ENCODE data around the gene ZNF629.
A peak's percentile ranks its signal among the peaks of the same experiment; 100 is the strongest.

The ZNF629 gene

DNA sequence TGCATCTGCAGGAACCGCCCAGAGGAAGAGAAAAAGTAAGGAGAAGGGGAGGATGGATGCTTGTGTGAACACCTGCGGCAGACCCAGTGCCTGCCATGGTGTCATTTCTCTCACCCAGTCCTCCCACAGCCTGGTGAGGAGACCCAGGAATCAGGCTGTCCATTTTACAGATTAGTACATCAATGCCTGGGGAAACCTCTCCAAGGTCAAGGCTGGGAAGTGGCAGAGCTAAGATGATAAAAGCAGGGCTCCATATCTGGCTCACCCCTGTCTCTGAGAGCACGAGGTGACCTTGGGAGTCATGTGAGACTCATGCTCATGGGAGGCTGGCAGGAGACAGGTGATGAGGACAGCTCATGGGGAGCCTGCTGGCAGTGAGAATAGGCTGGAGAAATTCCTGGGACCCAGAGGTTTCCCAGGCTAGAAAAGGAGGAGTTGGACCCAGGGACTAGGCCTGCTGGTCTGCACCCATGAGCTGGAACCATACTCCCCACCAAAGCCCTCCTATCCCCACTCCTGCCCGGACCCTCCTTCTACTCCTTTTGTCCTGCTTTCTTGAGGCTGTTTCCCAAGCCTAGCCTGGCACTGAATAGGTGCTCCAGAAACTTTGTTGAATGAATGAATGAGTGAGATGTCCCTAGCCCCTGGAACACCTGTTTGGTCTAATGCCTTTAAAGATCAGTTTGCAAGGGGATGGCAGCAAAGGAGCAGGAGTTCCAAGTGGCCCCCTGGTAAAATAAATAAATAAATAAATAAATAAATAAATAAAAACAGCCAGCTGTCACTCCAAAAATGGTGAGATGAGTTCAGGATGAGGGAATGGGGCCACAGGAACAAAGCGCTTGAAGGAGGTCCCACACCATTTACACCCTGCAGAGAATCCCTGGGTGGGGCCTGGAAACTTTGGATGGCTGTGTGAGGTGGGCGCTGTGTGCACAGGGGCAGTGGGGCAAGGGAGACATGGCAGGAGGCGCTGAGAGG lies 1.6 kb downstream of the ZNF629 start:
- no peak for DNase-seq

DNA sequence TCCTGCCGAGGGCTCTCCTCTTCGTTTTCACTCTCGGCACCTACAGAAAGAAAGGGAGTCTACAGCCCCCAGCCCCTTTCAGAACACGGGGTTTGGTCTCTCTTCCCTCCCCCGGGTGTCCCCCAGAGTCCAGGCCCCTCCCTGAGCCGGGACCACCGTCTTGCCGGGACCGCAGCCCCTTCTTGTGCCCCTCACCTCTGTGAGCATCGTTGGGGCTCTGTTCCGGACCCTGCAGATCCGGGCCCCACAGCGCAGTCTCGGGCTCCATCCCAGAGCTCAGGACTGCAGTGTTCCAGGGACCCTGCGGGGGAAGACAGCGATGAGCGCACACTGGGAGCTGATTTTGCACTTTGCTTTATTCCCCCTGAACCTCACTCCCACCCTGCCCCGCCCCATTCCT lies 2.8 kb downstream of the ZNF629 start:
- DNase-seq: no peak

DNA sequence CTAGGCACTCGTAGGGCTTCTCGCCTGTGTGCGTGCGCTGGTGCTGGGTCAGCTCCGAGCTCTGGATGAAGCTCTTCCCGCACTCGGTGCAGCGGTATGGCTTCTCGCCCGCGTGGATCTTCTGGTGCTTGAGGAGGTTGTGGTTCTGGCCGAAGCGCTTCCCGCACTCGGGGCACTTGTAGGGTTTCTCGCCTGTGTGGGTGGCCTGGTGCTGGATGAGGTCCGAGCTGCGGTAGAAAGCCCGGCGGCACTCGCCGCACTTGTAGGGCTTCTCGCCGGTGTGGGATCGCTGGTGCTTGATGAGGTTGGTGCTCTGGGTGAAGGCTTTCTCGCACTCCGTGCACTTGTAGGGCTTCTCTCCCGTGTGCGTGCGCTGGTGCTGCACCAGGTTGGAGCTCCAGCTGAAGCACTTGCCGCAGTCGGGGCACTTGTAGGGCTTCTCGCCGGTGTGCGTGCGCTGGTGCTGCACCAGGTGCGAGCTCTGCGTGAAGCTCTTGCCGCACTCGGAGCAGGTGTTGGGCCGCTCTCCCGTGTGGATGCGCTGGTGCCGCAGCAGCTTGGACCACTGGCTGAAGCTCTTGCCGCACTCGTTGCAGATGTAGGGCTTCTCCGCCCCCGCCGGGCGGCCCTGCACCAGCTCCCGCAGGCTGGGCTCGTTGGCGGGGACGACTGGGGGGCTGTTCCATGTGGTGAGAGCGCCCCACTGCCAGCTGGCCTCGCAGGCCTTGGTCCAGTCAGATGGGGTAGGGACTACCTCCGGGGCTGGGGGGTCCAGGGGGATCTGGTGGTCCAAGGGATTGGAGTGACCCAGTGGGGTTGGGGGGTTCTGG lies 3.5 kb downstream of the ZNF629 start:
- no peak for DNase-seq

DNA sequence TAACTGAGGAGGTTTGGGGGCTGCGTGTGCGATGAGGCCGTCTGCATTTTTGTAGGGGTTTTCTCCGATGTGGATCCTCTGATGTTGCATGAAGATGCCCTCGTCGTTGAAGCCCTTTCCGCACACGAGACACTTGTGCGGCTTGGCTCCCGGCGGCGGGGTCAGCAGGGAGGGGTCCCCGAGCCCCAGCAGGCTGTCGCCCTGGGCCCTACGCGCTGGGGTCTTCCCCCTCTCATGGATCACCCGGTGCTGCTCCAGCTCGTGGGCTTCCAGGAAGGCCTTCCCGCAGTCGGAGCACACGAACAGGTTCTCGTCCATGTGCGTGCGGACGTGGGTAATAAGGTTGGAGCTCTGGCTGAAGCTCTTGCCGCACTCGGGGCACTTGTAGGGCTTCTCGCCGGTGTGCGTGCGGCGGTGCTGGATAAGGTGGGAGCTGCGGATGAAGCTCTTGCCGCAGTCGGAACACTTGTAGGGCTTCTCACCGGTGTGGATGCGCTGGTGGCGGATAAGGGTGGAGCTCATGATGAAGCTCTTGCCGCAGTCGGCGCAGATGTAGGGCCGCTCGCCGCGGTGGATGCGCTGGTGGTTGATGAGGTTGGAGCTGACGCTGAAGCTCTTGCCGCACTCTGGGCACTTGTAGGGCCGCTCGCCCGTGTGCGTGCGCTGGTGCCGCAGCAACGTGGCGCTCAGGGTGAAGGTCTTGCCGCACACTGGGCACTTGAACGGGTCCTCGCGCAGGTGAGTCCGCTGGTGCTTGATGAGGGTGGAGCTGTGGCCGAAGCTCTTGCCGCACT lies 4.3 kb downstream of the ZNF629 start:
- no peak for DNase-seq

DNA sequence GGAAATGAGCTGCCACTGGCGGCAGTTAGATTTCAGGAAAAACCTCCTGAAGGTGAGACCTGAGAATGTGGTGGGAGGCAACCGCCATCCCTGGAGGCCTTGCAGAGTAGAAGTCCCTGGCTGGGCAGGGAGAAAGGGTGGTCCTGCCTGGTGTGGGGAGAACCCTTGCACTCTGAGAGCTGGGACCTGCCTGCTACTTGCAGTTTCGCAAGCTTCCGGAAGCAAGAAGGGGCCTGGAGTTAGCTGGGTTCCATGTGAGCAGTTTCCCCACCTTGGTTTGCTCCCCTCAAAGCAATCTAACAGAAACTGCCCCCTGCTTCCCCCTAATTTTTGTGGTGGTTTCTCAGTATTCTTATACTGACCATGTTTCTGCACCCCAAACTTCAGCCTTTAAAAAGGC lies 6.5 kb downstream of the ZNF629 start:
- DNase-seq: peak in 1 of 3 donors; percentile 11

DNA sequence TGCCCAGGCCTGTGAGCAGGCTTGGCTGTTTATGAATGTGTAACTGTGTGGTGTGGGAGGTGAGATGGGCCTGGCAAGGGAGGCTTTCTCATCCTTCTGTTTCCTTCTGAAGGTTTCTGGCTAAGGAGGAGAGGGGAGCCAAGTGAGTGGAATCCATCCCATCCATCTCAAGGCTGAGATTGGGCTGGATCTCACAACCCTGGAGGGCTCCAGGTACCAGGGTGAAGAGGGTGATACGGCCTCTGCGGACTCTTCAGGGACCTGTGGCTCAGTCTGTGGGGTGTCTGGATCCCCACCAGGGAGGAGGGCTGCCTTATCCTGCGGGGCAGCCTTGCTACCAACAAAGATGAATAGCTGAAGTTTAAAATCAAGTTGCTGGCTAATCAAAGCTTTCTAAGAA lies 7.0 kb downstream of the ZNF629 start:
- no peak for DNase-seq

DNA sequence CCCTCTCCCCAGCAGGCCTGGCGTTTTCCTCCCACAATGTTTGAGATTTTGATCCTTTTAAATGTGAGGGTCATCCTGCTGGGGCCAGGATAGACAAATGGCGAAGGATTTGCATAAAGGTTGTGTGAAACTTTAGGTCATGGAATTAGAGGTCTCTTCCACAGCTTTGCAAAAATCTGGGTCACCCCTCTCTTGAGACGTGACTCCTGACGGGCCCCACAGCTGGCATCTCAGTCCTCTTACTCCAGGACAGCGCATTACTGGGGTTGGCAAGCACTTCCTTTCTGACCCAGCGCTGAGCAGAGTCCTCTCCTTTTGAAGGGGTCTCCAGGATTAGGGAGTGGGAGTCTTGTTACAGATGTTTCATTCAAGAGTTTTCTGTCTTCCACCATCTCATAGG lies 7.4 kb downstream of the ZNF629 start:
- DNase-seq: no peak

DNA sequence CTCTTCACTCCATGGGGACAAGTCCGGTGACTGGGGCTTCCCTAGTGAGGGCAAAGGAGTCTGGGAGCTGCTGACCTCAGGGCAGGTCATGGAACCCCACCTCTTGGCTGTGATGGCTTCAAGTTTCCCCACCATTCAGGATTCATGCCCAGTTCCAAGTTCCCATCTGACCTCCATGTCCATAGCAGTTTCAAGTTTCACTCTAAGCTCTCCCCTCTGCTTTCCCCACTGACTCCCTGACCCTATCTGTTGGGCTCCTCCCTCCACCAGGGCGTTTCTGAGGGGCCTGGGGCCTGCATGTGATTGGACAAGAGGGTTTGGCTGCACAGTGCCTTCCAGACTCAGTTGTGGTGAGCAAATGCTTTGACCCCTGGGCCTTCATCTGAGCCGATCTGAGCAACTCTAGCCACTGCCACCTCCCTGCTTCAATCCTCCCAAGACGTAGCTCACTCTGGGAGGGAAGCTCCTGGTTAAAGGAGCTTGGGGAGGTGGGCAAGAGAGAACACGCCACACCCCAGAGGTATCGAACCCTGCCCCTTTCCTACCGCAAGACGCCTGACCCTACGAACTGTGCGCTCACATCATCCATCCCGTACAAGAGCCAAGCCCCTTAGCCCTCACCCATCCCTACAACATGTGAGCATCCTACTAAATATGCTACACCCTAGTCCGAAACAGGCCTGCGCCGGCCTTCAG lies 8.3 kb downstream of the ZNF629 start:
- DNase-seq: no peak

DNA sequence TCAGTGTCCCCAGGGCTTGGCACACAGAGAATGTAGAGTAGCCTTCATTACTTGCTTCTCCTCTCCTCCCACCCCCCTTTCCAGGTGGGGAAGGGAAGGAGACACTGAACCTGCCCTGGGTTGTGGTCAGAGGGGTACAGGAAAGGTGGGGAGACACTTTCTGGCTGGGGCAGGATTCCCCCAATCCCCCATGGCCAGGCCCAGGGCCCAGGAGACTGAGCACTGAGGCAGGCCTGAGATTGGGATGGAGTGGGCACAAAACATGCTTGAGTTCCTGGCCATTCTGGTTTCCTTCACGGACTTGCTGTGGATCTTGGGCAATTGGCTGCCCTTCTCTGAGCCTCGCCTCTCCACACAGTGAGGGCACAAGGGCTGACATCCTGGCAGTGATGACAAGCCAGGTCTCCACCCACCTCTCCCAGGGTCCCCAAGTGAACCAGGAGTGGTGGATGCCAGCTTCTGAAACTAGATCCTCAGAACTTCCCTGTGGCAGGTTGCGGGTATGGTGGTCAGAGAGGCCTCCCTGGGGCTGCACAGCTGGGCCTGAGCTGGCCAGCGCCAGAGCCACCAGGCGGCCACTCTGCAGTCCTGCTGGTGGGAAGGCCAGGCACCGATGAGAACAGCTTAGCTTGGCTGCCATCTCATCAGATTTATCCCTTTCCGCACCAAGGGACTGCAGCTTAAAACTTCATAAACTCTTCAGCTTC lies 9.3 kb downstream of the ZNF629 start:
- no peak for DNase-seq

DNA sequence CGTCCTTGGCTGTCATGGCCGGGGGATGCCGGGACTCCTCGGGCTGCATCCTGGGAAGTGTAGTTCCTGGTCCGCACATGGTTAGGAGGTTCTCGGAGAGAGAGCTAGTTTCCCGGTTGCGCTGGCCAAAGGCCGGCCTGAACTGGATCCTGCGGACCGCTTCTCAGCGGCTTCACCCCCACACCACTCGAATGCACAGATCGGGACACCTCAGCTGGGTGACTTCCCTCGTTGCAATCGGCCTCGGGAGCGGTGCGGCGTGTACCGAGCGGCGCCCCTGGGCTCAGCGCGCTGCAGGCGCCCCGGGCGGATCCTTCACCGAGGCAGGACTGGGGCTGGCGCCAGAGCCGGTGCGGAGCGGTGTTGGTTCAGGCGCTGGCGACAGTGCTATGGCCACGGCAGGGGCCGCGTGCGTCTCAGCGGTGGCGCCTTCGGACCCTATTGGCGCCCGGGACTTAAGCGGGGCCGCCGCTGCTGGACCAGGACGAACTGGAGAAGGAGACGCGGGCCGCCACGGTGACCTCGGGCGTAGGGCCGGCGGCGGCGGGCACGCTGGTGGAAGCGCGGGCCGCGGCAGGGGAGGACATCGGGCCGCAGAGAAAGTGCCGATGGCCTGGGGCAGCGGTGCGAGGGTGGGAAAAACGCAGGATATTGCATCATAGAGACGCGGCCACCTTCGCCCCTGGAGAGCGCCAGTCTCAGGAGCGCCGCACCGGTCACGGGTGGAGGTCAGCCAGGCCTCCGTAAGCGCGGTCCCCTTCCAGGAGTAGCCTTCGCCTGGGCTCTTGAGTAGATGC lies 11.4 kb downstream of the ZNF629 start:
- peak; percentile 70 to 80 (median 75) for DNase-seq

DNA sequence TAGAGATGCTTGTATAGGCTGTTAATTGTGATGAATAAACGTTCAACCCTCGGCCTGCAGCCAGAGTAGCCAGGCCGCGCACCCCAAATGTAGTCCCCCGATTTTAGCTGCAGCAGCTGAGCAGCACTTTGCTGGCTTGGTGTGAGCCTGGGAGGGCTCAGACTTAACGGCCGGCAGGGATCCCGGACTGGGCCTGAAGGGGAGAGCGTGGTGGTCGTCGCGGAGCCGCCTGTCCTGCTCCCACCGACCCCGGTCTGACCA lies 11.9 kb downstream of the ZNF629 start:
- no peak for DNase-seq

DNA sequence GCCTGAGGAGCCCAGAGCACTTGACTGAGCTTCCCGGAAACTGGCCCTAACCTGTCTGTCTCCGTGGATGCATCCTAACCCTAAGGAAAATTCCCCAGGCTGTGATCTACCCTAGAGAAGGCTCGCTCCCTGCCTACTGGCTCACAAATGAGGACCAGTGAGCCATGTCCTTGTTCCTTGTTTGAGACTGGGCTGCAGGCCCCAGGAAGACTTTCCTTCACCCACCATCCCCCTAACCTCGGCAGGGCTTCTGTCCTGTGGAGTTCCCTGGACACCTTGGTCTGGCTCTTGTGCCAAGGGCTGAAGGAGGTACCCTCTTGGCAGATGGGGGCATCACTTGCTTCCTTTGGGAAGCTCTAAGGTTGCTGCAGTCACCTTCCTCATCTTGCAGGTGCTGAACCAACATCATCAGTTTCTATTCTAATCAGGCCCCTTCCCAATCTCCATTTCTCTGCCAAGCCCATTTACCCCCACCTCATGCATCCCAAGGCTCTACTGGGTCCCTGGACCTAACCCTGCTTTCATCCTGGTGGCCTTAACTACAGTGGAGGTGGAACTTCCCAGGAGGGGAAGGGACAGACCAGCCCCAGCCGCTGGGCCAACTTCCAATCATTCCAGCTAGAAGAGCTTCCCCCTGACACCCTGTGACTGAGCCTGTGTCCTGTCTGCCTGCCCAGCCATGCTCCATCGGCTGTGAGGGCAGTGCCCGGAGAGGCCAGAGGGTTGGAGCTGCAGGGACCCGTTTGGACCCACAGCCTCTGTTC lies 12.5 kb downstream of the ZNF629 start:
- peak in 1 of 3 donors; percentile 13 for DNase-seq

DNA sequence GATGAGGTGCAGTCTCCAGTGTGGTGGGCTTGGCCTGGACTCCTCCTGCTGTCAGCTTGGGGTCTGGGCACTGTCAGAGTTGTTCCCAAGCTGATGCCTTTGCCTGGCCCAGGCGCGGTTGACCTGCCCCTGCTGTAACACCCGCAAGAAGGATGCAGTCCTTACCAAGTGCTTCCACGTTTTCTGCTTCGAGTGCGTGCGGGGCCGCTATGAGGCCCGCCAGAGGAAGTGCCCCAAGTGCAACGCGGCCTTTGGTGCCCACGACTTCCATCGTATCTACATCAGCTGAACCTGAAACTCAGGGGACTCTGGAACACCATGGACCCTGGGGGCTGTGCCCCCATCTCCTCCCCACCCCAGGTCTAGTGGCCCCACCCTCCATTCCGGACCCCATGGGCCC lies 13.2 kb downstream of the ZNF629 start:
- DNase-seq: no peak

DNA sequence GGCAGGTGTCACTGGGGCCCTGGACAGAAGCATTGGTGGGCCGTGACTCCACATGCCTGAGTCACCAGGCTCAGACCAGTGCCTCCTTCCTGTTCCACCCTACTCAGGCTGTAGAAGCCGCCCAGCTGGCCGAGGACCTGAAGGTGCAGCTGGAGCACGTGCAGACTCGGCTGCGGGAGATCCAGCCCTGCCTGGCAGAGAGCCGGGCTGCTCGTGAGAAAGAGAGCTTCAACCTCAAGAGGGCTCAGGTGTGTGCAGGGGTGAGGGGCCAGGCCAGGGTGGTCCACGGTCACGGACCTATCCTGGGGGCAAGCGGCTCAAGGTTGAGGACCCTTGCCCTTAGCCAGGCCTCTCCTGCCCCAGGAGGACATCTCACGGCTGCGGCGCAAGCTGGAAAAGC lies 15.3 kb downstream of the ZNF629 start:
- no peak for DNase-seq

DNA sequence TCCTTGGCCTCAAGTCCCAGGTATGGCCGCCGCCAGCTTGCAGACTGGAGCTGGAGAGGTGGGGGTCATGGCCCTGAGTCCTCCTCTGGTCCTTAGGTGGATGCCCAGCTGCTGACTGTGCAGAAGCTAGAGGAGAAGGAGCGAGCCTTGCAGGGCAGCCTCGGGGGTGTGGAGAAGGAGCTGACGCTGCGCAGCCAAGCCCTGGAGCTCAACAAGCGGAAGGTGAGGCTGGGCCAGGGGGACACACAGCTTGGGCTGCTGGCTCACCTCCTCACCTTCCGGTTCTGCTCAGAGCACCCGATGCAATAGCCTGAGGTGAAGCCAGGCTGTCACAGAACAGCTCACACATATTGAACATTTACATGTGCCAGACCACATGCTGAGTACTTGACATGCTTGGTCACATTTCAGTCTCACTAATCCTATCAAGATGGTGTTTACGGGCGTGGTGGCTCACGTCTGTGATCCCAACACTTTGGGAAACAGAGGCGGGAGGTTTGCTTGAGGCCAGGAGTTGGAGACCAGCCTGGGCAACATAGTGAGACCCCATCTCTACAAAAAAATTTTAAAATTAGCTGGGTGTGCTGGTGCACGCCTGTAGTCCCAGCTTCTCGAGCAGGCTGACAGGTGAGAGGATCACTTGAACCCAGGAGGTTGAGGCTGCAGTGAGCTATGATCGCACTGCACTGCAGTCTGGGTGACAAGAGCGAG lies 17.5 kb downstream of the ZNF629 start:
- DNase-seq: no peak

DNA sequence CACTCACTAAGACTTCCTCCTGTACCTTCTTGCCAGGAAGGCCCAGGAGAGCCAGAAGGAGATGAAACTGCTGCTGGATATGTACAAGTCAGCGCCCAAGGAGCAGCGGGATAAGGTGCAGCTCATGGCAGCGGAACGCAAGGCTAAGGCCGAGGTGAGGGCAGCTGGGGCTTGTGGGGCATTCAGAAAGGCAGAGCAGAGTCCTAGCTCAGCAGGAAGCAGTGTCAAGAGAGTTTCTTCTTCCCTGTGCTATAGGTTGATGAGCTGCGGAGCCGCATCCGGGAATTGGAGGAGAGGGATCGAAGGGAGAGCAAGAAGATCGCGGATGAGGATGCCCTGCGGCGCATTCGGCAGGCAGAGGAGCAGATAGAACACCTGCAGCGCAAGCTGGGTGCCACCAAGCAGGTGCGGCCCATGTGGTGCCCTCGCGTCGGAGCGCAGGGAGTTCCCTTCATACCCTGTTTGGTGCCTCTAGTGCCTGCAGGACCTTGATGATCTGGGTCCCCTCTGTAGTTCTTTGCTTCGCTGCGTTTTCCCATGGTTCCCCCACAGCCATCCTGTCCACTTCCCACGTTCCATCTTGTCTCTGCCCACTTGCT lies 18.3 kb downstream of the ZNF629 start:
- DNase-seq: no peak

DNA sequence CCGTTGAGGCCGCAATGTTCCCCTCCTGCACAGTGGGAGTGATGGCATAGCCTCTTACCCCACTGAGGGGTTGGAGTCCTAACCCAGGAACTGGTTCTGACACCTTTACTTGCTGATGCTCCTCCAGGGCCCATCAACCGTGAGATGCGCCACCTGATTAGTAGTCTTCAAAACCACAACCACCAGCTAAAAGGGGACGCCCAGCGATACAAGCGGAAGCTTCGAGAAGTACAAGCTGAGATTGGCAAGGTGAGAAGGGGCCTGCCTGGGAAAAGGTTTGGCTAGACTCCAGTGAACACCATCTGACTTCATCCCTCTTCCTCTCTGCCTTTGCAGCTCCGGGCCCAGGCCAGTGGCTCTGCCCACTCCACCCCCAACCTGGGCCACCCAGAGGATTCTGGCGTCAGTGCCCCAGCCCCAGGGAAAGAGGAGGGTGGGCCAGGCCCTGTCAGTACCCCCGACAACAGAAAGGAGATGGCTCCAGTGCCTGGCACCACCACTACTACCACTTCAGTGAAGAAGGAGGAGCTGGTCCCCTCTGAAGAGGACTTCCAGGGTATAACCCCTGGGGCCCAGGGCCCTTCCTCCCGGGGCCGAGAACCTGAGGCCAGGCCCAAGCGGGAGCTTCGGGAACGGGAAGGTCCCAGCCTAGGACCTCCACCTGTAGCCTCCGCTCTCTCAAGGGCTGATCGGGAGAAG lies 19.1 kb downstream of the ZNF629 start:
- DNase-seq: no peak

DNA sequence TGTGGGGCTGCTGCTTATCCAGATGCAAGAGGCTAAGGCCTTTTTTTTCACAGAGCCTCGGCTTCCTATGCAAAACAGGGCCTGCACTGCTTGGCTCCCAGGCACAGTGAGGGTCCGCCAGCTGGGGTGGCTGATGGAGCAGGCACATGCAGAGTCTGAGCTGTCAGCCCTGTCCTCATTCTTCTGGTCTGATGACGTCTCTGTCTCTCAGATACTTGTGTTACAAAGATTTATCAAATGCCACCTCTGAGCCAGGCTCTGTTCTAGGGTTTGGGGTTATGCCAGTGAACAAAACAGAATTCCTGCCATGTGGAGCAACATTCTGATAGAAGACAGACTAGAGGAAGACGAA lies 20.1 kb downstream of the ZNF629 start:
- DNase-seq: no peak

Data from suppressor macrophage treated with lipopolysaccharide for 1 hour (primary cell).